ENCODE measurements around the gene PAX8.

Gene PAX8

GRCh38 chr2:113264713-113265403, 13.9 kb downstream of the PAX8 start:
- DNase-seq (ENCODE audit: low spot score): no peak

- no peak for DNase-seq (ENCODE audit: low spot score)
These were observed 15.2 kb downstream of the PAX8 start for GRCh38 chr2:113263546-113263945.

GRCh38 chr2:113260991-113261390, 17.7 kb downstream of the PAX8 start:
- no peak for DNase-seq (ENCODE audit: low spot score)

GRCh38 chr2:113258471-113259147, 20.1 kb downstream of the PAX8 start:
- DNase-seq (ENCODE audit: low spot score): no peak

GRCh38 chr2:113257516-113258264, 21.0 kb downstream of the PAX8 start:
- no peak for DNase-seq (ENCODE audit: low spot score)

- DNase-seq (ENCODE audit: low spot score): no peak
These were observed 23.3 kb downstream of the PAX8 start for GRCh38 chr2:113255140-113256070.

- DNase-seq (ENCODE audit: low spot score): no peak
These were observed 25.3 kb downstream of the PAX8 start for GRCh38 chr2:113253453-113253852.

GRCh38 chr2:113252047-113252590, 26.6 kb downstream of the PAX8 start:
- DNase-seq (ENCODE audit: low spot score): no peak

- DNase-seq (ENCODE audit: low spot score): peak; percentile 58
These were observed 27.6 kb downstream of the PAX8 start for GRCh38 chr2:113251118-113251517.

GRCh38 chr2:113248997-113249770, 29.5 kb downstream of the PAX8 start:
- peak; percentile 74 for DNase-seq (ENCODE audit: low spot score)

- no peak for DNase-seq (ENCODE audit: low spot score)
These were observed 32.1 kb downstream of the PAX8 start for GRCh38 chr2:113246606-113247005.

GRCh38 chr2:113245276-113245711, 33.4 kb downstream of the PAX8 start:
- DNase-seq (ENCODE audit: low spot score): no peak

- no peak for DNase-seq (ENCODE audit: low spot score)
These were observed 36.4 kb downstream of the PAX8 start for GRCh38 chr2:113242327-113242726.

- DNase-seq (ENCODE audit: low spot score): no peak
These were observed 37.5 kb downstream of the PAX8 start for GRCh38 chr2:113240915-113241911.

- no peak for DNase-seq (ENCODE audit: low spot score)
These were observed 38.4 kb downstream of the PAX8 start for GRCh38 chr2:113240150-113240914.

- DNase-seq (ENCODE audit: low spot score): no peak
These were observed 39.6 kb downstream of the PAX8 start for GRCh38 chr2:113238871-113239839.

- DNase-seq (ENCODE audit: low spot score): no peak
These were observed 41.0 kb downstream of the PAX8 start for GRCh38 chr2:113237604-113238160.
